Dedifferentiated amniotic fluid mesenchymal stem cell (primary cell): ENCODE measurements around the gene PKMYT1.
A peak's percentile ranks its signal among the peaks of the same experiment; 100 is the strongest.
"Not testable (repeated sequence)": the region's sequence is repeated elsewhere in the genome, so short reads cannot be mapped to it uniquely, and the experiment has no call there.

Experiments used
- DNase-seq: peaks from one replicate; pipeline ENCODE4 v3.0.0-alpha.2; 2016; ENCODE audit errors: extremely low spot score

Gene PKMYT1

GRCh38 chr16:2933701-2934100 lies 46.5 kb downstream of the PKMYT1 start:
- no peak for DNase-seq

DNA sequence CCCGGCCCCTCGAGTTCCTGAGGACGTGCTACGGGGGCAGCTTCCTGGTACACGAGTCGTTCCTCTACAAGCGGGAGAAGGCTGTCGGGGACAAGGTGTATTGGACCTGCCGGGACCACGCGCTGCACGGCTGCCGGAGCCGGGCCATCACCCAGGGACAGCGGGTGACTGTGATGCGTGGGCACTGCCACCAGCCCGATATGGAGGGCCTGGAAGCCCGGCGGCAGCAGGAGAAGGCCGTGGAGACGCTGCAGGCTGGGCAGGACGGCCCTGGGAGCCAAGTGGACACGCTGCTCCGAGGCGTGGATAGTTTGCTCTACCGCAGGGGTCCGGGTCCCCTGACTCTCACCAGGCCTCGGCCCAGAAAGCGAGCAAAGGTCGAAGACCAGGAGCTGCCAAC lies 47.1 kb downstream of the PKMYT1 start:
- no peak for DNase-seq

- not testable (repeated sequence) for DNase-seq
Observed at GRCh38 chr16:2931231-2931914, 48.9 kb downstream of the PKMYT1 start.

DNA sequence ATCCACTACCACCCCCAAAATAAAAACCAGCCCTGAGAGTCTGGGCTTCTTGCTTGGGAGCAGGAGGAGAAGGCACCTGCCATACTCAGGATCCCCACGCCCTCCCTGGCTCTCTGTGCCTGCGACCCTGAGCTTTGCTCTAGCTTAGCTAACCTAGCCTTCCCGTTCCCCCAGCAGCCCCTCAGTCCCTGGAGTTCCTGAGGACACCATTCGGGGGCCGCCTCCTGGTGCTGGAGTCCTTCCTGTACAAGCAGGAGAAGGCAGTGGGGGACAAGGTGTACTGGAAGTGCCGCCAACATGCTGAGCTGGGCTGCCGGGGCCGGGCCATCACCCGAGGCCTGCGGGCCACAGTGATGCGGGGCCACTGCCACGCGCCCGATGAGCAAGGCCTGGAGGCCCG lies 50.0 kb downstream of the PKMYT1 start:
- no peak for DNase-seq

- DNase-seq, result no peak
Observed at GRCh38 chr16:2929693-2930092, 50.6 kb downstream of the PKMYT1 start.

- DNase-seq, result no peak
Observed at GRCh38 chr16:2928796-2929195, 51.5 kb downstream of the PKMYT1 start.

DNA sequence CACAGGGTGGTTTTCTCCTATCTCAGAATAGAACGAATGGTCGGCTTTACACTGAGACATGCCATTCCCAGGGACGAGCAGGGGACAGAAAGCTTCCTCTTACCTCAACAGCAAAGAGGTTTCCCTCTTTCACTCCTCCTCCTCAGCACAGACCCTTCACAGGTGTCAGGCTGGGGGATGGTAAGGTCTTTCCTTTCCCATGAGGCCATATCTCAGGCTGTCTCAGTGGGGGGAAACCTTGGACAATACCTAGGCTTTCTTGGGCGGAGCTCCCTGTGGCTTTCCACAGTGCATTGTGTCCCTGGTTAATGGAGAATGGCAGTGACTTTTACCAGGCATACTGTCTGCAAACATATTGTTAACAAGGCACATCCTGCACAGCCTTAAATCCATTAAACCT lies 52.1 kb downstream of the PKMYT1 start:
- DNase-seq, result not testable (repeated sequence)

GRCh38 chr16:2927010-2927646 lies 53.1 kb downstream of the PKMYT1 start:
- peak; percentile 93 for DNase-seq

DNA sequence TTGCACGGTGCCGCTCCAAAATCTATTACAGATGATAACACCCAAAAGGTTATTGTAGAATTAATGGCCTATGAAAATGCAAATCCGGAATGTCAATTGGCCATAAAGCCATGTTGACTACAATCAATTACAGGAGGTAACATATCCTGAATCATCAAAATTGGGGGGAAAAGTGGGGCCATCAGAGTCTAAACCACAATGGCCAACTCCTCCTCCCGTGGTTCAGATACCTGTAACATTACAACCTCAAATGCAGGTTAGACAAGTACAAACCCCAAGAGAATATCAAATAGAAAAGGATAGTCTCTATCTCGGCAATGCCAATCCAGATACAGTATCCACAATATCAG lies 53.6 kb downstream of the PKMYT1 start:
- DNase-seq, result no peak

GRCh38 chr16:2925951-2926649 lies 54.1 kb downstream of the PKMYT1 start:
- DNase-seq, result no peak

DNA sequence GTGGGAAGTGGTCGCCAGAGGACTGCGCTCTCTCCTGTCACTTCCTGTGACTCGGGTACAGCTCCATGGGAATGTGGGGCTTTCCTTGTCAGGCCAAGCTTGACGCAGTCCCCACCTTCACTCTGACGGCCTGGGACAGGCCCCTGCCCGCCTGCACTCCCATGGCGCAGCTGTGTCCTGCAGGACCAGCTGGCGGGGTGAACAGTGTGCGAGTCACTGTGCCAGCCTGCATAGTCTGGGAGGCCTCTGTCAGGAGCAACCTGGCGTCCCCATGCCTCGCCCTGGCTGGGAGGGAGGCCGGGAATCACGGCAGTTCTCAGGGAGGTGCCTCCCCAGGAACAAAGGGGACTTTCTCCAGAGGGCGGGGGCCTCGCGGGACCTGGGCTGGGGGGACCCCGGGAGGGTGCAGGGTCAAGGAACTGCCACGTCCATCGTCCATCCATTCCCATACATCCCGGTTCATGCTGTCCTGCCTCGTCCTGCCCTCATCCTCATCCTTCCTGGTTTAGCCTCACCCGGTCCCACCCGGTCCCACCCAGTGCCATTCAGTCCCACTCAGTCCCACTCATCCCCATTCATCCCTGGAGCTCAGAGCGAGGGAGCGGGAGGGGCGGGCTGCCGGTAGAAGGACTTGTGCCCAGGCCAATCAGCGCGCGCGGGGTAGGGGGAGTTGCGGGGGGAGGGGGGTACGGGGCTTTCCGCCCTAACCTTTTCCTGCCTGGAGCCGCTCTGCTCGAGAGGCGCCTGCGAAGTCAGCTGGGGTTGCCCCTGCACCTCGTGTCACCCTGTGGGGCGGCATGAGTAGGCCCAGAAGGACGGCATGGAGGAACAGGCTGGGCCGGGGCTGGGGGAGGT lies 55.1 kb downstream of the PKMYT1 start:
- no peak for DNase-seq

DNA sequence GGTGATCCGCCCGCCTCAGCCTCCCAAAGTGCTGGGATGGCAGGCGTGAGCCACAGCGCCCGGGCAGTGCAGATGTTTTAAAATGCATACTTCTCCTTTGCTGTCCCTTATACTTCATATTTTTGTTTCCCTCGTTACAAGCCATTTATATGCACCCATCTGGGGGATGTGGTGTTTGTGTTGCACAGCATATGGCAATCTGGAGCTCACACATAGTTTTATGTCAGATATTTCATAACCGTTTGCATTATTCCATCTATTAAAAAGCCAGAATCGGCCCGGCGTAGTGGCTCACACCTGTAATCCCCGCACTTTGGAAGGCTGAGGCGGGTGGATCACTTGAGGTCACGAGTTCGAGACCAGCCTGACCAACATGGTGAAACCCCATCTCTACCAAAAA lies 56.8 kb downstream of the PKMYT1 start:
- no peak for DNase-seq
